CD8-positive, alpha-beta memory T cell (primary cell): ENCODE results near the gene NSUN4. TPM values are rescaled to one million over a fixed set of nuclear protein-coding genes. Genes with fewer than 3 reads are reported as not detected.

Source experiments
- CTCF ChIA-PET: fragments of 350-600 bp; sonication (Branson Sonifier 250); formaldehyde crosslinking; loops from one replicate; lab custom pipeline; 2021; ENCODE audit warnings: antibody characterized with exemption; lab: Charles Lee
- POLR2A ChIA-PET: fragments of 350-600 bp; sonication (Branson Sonifier 250); formaldehyde crosslinking; loops from one replicate; lab custom pipeline; 2021; ENCODE audit warnings: antibody characterized with exemption; lab: Charles Lee
- DNase-seq, 5 donors: peaks; one replicate each; pipeline versions ENCODE4 v3.0.0 to v3.0.0-alpha.2; 2020 to 2022; ENCODE audit warnings: mixed read lengths in 1 of 5
- H3K27ac ChIP-seq: one replicate; pipeline ENCODE4 v1.7.0; 2013; ENCODE audit warnings: low read depth, mild to moderate bottlenecking, low read length, moderate library complexity
- H3K27me3 ChIP-seq: 2 replicates; pipeline ENCODE4 v1.7.0; 2013; ENCODE audit warnings: low read length, mild to moderate bottlenecking; ENCODE audit not compliant: insufficient read depth, poor library complexity, severe bottlenecking
- H3K36me3 ChIP-seq: 2 replicates; pipeline ENCODE4 v1.7.0; 2013; ENCODE audit warnings: mild to moderate bottlenecking, low read length, moderate library complexity; ENCODE audit not compliant: insufficient read depth
- H3K4me1 ChIP-seq: 2 replicates; pipeline ENCODE4 v1.7.0; 2013; ENCODE audit warnings: mild to moderate bottlenecking, low read length, moderate library complexity; ENCODE audit not compliant: insufficient read depth
- H3K4me3 ChIP-seq: 2 replicates; pipeline ENCODE4 v1.7.0; 2013; ENCODE audit warnings: mild to moderate bottlenecking, low read length
- H3K9me3 ChIP-seq: 2 replicates; pipeline ENCODE4 v1.7.0; 2013; ENCODE audit warnings: mild to moderate bottlenecking, low read length
- H3K27ac Mint-ChIP-seq, 8 donors: one replicate each; pipeline ENCODE4 v1.8.0; 2020 to 2021; ENCODE audit warnings: mixed read lengths in 8 of 8, mild to moderate bottlenecking in 6 of 8, inconsistent platforms in 3 of 8, moderate library complexity in 3 of 8
- H3K27me3 Mint-ChIP-seq, 2 donors: one replicate each; pipeline ENCODE4 v1.8.0; 2020 to 2021; ENCODE audit warnings: mixed read lengths in 2 of 2, mild to moderate bottlenecking in 1 of 2, moderate library complexity in 1 of 2
- H3K36me3 Mint-ChIP-seq, 3 donors: one replicate each; pipeline ENCODE4 v1.8.0; 2020 to 2021; ENCODE audit warnings: mixed read lengths in 3 of 3, inconsistent platforms in 1 of 3, mild to moderate bottlenecking in 1 of 3
- H3K4me1 Mint-ChIP-seq, 3 donors: one replicate each; pipeline ENCODE4 v1.8.0; 2020 to 2021; ENCODE audit warnings: mixed read lengths in 3 of 3, inconsistent platforms in 1 of 3, mild to moderate bottlenecking in 1 of 3
- H3K4me3 Mint-ChIP-seq, 7 donors: one replicate each; pipeline ENCODE4 v1.8.0; 2020 to 2021; ENCODE audit warnings: mixed read lengths in 7 of 7, mild to moderate bottlenecking in 6 of 7, moderate library complexity in 4 of 7, inconsistent platforms in 2 of 7
- H3K9me3 Mint-ChIP-seq, 5 donors: one replicate each; pipeline ENCODE4 v1.8.0; 2020 to 2022; ENCODE audit warnings: mixed read lengths in 5 of 5, mild to moderate bottlenecking in 3 of 5, moderate library complexity in 2 of 5, inconsistent platforms in 1 of 5
- polyA plus RNA-seq: library from polyadenylated mRNA; unstranded; fragments of 300-500 nt; fragmentation: Illumina TruSeq; gene quantifications from one replicate; pipeline ENCODE4 v1.2.3, GENCODE V29; 2021
- total RNA-seq, 2 experiments: library from RNA; stranded (reverse); gene quantifications; one replicate each; pipeline ENCODE4 v1.2.3, GENCODE V29; 2021

The NSUN4 gene
- total and polyA plus RNA-seq, 3 experiments from 2014 or later, result 14.5 to 32.4 (median 29.5) TPM

DNA sequence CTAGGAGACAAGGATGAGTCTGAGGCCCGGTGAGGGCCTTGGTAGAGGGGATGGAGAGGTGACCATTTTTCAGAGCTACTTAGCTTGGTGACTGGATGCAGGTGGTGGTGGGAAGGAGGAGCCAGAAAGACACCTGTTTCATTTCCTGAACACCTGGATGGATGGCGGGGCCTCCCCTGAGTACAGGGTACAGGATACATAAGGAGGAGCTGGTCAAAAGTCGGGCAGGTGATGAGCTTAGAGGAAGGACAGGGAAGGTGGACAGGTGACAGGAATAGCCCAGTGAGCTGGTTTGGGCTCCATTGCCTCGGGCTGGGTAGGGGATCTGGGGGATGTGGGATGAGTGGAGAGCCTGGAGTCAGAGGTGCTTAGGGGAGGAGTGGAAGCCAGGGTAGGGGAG, 59.8 kb downstream of the NSUN4 start:
- Histone ChIP-seq H3K27ac (no peak overlapping the region), H3K9me3 (no peaks in the 10 kb centered on the region), H3K4me3 (no peak overlapping the region), H3K36me3 (no peaks in the 10 kb centered on the region), H3K4me1 (no peaks in the 10 kb centered on the region), H3K27me3 (no peaks in the 10 kb centered on the region)
- Mint-ChIP-seq H3K9me3 (no peaks in the 10 kb centered on the region), H3K4me1 (no peaks in the 10 kb centered on the region), H3K27me3 (peaks cover 5 to 17% of the 10 kb centered on the region in 2 donors), H3K27ac (peak overlapping the region in 2 of 8 donors; percentile 63 to 92), H3K36me3 (peaks cover 0 to 4% (median 3%) of the 10 kb centered on the region in 3 donors), H3K4me3 (peak overlapping the region in 1 of 7 donors; percentile 45)
- ChIA-PET CTCF (interaction anchor here (1.0 kb wide), 1 partner anchor 9 kb away, joined by 3 read pairs; no protein-coding TSS in a partner anchor), POLR2A (no interaction called here)
- DNase-seq, result no peak

GRCh38 chr1:46401154-46401913, 60.7 kb downstream of the NSUN4 start:
- H3K27ac Mint-ChIP-seq, result peak overlapping the region in 1 of 8 donors; percentile 33
- H3K36me3 Mint-ChIP-seq, result peaks cover 0 to 4% (median 0%) of the 10 kb centered on the region in 3 donors
- no peak overlapping the region for H3K27ac ChIP-seq
- POLR2A ChIA-PET, result no interaction called here
- no peak overlapping the region for H3K4me3 ChIP-seq
- no peak for DNase-seq
- H3K4me1 Mint-ChIP-seq, result no peaks in the 10 kb centered on the region
- peaks cover 2 to 10% of the 10 kb centered on the region in 2 donors for H3K27me3 Mint-ChIP-seq
- CTCF ChIA-PET, result interaction anchor here (1.0 kb wide), 1 partner anchor 8 kb away, joined by 3 read pairs; no protein-coding TSS in a partner anchor
- H3K4me3 Mint-ChIP-seq, result no peak overlapping the region
- no peaks in the 10 kb centered on the region for H3K27me3 ChIP-seq
- H3K4me1 ChIP-seq, result no peaks in the 10 kb centered on the region
- no peaks in the 10 kb centered on the region for H3K9me3 Mint-ChIP-seq
- no peaks in the 10 kb centered on the region for H3K9me3 ChIP-seq
- no peaks in the 10 kb centered on the region for H3K36me3 ChIP-seq

DNA sequence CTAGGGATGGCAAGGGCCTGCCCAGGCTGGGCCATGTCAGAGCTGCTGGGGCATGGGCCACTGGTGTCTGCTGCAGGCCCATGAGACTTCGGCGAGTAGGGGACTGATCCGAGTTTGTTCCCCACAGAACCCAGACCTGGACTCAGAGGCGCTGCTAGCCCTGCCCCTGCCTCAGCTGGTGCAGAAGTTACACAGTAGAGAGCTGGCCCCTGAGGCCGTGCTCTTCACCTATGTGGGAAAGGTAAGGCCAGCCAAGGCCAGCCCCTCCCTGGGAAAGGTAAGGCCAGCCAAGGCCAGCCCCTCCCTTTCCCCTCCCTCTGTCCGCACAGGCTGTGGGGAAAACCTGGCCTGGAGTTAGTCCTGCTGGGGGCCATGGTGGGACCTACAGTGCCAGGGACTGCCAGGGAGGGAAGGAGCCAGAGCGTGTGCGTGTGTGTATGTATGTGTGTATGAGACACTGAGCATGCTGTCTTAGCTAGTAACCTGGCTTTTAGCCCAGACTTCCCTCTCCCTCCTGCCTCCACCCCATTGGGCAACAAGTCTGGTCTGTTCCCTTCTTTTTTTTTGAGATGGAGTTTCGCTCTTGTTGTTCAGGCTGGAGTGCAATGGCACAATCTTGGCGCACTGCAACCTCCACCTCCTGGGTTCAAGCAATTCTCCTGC, 61.5 kb downstream of the NSUN4 start:
- no peaks in the 10 kb centered on the region for H3K9me3 Mint-ChIP-seq
- H3K4me3 Mint-ChIP-seq, result no peak overlapping the region
- no peak overlapping the region for H3K4me3 ChIP-seq
- peak overlapping the region in 1 of 8 donors; percentile 77 for H3K27ac Mint-ChIP-seq
- H3K9me3 ChIP-seq, result no peaks in the 10 kb centered on the region
- H3K4me1 ChIP-seq, result peaks cover 3% of the 10 kb centered on the region
- H3K27me3 Mint-ChIP-seq, result peaks cover 2 to 9% of the 10 kb centered on the region in 2 donors
- peaks cover 0 to 4% (median 0%) of the 10 kb centered on the region in 3 donors for H3K36me3 Mint-ChIP-seq
- peaks cover 2% of the 10 kb centered on the region in 3 donors for H3K4me1 Mint-ChIP-seq
- H3K27me3 ChIP-seq, result no peaks in the 10 kb centered on the region
- ChIA-PET CTCF (no interaction called here), POLR2A (no interaction called here)
- no peaks in the 10 kb centered on the region for H3K36me3 ChIP-seq
- H3K27ac ChIP-seq, result no peak overlapping the region
- no peak for DNase-seq

GRCh38 chr1:46403916-46404315, 63.3 kb downstream of the NSUN4 start:
- Mint-ChIP-seq H3K4me3 (peak overlapping the region in 1 of 7 donors; percentile 48), H3K36me3 (peaks cover 0 to 3% (median 1%) of the 10 kb centered on the region in 3 donors), H3K27ac (no peak overlapping the region), H3K27me3 (peaks cover 0 to 4% of the 10 kb centered on the region in 2 donors), H3K9me3 (no peaks in the 10 kb centered on the region), H3K4me1 (peaks cover 8% of the 10 kb centered on the region in 3 donors)
- no peaks in the 10 kb centered on the region for H3K9me3 ChIP-seq
- CTCF ChIA-PET, result no interaction called here
- no peak overlapping the region for H3K4me3 ChIP-seq
- no peaks in the 10 kb centered on the region for H3K27me3 ChIP-seq
- H3K27ac ChIP-seq, result no peak overlapping the region
- H3K36me3 ChIP-seq, result no peaks in the 10 kb centered on the region
- POLR2A ChIA-PET, result no interaction called here
- peaks cover 9% of the 10 kb centered on the region for H3K4me1 ChIP-seq
- DNase-seq, result no peak

- Histone ChIP-seq H3K36me3 (no peaks in the 10 kb centered on the region), H3K27ac (no peak overlapping the region), H3K4me1 (peaks cover 9% of the 10 kb centered on the region), H3K27me3 (no peaks in the 10 kb centered on the region), H3K9me3 (no peaks in the 10 kb centered on the region), H3K4me3 (no peak overlapping the region)
- Mint-ChIP-seq H3K4me1 (peaks cover 8% of the 10 kb centered on the region in 3 donors), H3K4me3 (no peak overlapping the region), H3K36me3 (peaks cover 0 to 1% (median 0%) of the 10 kb centered on the region in 3 donors), H3K9me3 (no peaks in the 10 kb centered on the region), H3K27ac (no peak overlapping the region), H3K27me3 (no peaks in the 10 kb centered on the region)
- DNase-seq, result no peak
- POLR2A ChIA-PET, result no interaction called here
- CTCF ChIA-PET, result no interaction called here
These were observed 64.0 kb downstream of the NSUN4 start for GRCh38 chr1:46404482-46405196.

- H3K4me3 Mint-ChIP-seq, result no peak overlapping the region
- ChIA-PET POLR2A (no interaction called here), CTCF (no interaction called here)
- no peak overlapping the region for H3K27ac Mint-ChIP-seq
- Histone ChIP-seq H3K4me3 (no peak overlapping the region), H3K36me3 (no peaks in the 10 kb centered on the region), H3K27me3 (no peaks in the 10 kb centered on the region), H3K27ac (no peak overlapping the region), H3K4me1 (peaks cover 9% of the 10 kb centered on the region), H3K9me3 (no peaks in the 10 kb centered on the region)
- H3K4me1 Mint-ChIP-seq, result peaks cover 8% of the 10 kb centered on the region in 3 donors
- no peaks in the 10 kb centered on the region for H3K9me3 Mint-ChIP-seq
- no peak for DNase-seq
- H3K36me3 Mint-ChIP-seq, result peaks cover 0 to 1% (median 0%) of the 10 kb centered on the region in 3 donors
- no peaks in the 10 kb centered on the region for H3K27me3 Mint-ChIP-seq
These were observed 64.6 kb downstream of the NSUN4 start for GRCh38 chr1:46405197-46405555.

- H3K27ac ChIP-seq, result no peak overlapping the region
- H3K4me1 ChIP-seq, result peaks cover 9% of the 10 kb centered on the region
- Mint-ChIP-seq H3K4me3 (no peak overlapping the region), H3K4me1 (peaks cover 8% of the 10 kb centered on the region in 3 donors), H3K9me3 (no peaks in the 10 kb centered on the region), H3K27ac (no peak overlapping the region), H3K36me3 (peaks cover 0 to 1% (median 0%) of the 10 kb centered on the region in 3 donors), H3K27me3 (no peaks in the 10 kb centered on the region)
- no peak for DNase-seq
- CTCF ChIA-PET, result no interaction called here
- H3K4me3 ChIP-seq, result no peak overlapping the region
- no peaks in the 10 kb centered on the region for H3K27me3 ChIP-seq
- no peaks in the 10 kb centered on the region for H3K9me3 ChIP-seq
- no peaks in the 10 kb centered on the region for H3K36me3 ChIP-seq
- POLR2A ChIA-PET, result no interaction called here
These were observed 65.1 kb downstream of the NSUN4 start for GRCh38 chr1:46405724-46406123.
